ENCODE results near the gene GPR17. TPM values are rescaled to one million over a fixed set of nuclear protein-coding genes. Genes with fewer than 3 reads are reported as not detected.

The GPR17 gene
- total and polyA plus RNA-seq, 2 donors (not counting 1 experiment from before 2014, with no cell fraction given), result 0.06 TPM; not detected in 1

- no peaks in the 10 kb centered on the region for H3K27me3 Mint-ChIP-seq
- 78% methylated on average over 21 of the region's 24 CpGs for WGBS (ENCODE audit: insufficient coverage)
- no peak for ATAC-seq (ENCODE audit: low read depth)
- no peak overlapping the region for H3K4me2 ChIP-seq (replicated peaks; ENCODE audit: low read depth, low read length, poor library complexity, severe bottlenecking)
- intact Hi-C loops (cut with micrococcal nuclease), result no loop called here
- no peaks in the 10 kb centered on the region for H4K20me1 ChIP-seq (ENCODE audit: control insufficient read depth, insufficient read depth, low read length, poor library complexity, severe bottlenecking)
- no peak overlapping the region for H3K27ac ChIP-seq (ENCODE audit: low read length in 2 of 2)
- H3K4me1 ChIP-seq (ENCODE audit: control insufficient read depth in 2 of 2, insufficient read depth in 2 of 2, low read length in 2 of 2), result peaks cover 5 to 25% of the 10 kb centered on the region in 2 donors
- no peak overlapping the region for H3K27ac Mint-ChIP-seq
- TF ChIP-seq CTCF (IDR thresholded peaks at IDR 0.05), result no peak
- no peak for TF ChIP-seq EZH2 (IDR thresholded peaks at IDR 0.05; ENCODE audit: borderline replicate concordance, insufficient read depth, low read depth, low read length, poor library complexity, severe bottlenecking)
- no peak overlapping the region for H3K4me3 ChIP-seq (ENCODE audit: control extremely low read depth in 1 of 5, extremely low read depth in 1 of 5, insufficient read depth in 1 of 5, low read depth in 2 of 5, low read length in 4 of 5)
- CTCF ChIA-PET, result interaction anchor here (2.3 to 5.8 kb wide), 3 partner anchors 17 to 41 kb away, joined by 7 to 31 read pairs (median 22); no protein-coding TSS in a partner anchor
- POLR2A ChIA-PET, result no interaction called here
- peaks cover 0 to 24% (median 9%) of the 10 kb centered on the region in 3 donors for H3K9me3 ChIP-seq (ENCODE audit: control extremely low read depth in 1 of 3, control insufficient read depth in 2 of 3, insufficient read depth in 1 of 3, low read length in 2 of 3)
- no peaks in the 10 kb centered on the region for H3K79me2 ChIP-seq (ENCODE audit: control insufficient read depth, insufficient read depth, low read length)
- no peak for DNase-seq
- no peaks in the 10 kb centered on the region for H3K27me3 ChIP-seq (replicated peaks in 1 of 4; ENCODE audit: control extremely low read depth in 1 of 4, control insufficient read depth in 3 of 4, insufficient read depth in 4 of 4, low read length in 3 of 4)
- H3K36me3 ChIP-seq (replicated peaks in 1 of 2; ENCODE audit: control extremely low read depth in 1 of 2, control insufficient read depth in 1 of 2, extremely low read depth in 1 of 2, insufficient read depth in 2 of 2, low read length in 1 of 2), result no peaks in the 10 kb centered on the region
- no peak overlapping the region for H3K4me3 Mint-ChIP-seq
- H3K9ac ChIP-seq (ENCODE audit: low read length), result no peak overlapping the region
- H2AFZ ChIP-seq (ENCODE audit: insufficient read depth, low read depth, low read length, poor library complexity, severe bottlenecking), result no peak overlapping the region
- H3K9me3 Mint-ChIP-seq (ENCODE audit: insufficient read depth), result peaks cover 9% of the 10 kb centered on the region
- peaks cover 35% of the 10 kb centered on the region for H3K4me1 Mint-ChIP-seq
Measured at GRCh38 chr2:127609031-127609751, 36.8 kb upstream of the GPR17 start.

DNA sequence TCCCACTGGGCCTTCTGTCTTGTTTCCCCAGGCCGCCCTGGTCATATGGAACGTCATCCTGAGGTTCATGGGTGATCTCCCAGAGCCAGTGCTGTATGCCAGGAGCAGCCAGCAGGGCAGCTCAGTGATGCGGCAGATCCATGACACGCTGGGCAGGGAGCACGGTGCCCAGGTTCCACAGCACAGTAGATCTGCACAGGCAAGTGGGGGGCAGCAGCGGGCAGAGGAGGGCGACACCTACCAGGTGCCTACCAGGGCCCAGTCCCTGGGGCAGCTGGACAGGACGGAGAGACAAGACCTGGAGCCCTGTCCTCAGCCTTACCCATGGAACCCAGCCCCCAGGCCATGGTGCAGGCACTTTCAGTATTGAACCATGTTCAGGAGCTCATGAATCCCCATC is 36.1 kb upstream of the GPR17 start:
- Histone ChIP-seq H3K9me3 (ENCODE audit: control extremely low read depth in 1 of 3, control insufficient read depth in 2 of 3, insufficient read depth in 1 of 3, low read length in 2 of 3) (peaks cover 0 to 28% (median 9%) of the 10 kb centered on the region in 3 donors), H3K36me3 (replicated peaks in 1 of 2; ENCODE audit: control extremely low read depth in 1 of 2, control insufficient read depth in 1 of 2, extremely low read depth in 1 of 2, insufficient read depth in 2 of 2, low read length in 1 of 2) (no peaks in the 10 kb centered on the region), H3K79me2 (ENCODE audit: control insufficient read depth, insufficient read depth, low read length) (no peaks in the 10 kb centered on the region), H3K4me1 (ENCODE audit: control insufficient read depth in 2 of 2, insufficient read depth in 2 of 2, low read length in 2 of 2) (peaks cover 5 to 25% of the 10 kb centered on the region in 2 donors), H3K27me3 (replicated peaks in 1 of 4; ENCODE audit: control extremely low read depth in 1 of 4, control insufficient read depth in 3 of 4, insufficient read depth in 4 of 4, low read length in 3 of 4) (peaks cover 0 to under 1% (median 0%) of the 10 kb centered on the region in 4 experiments), H3K4me3 (ENCODE audit: control extremely low read depth in 1 of 5, extremely low read depth in 1 of 5, insufficient read depth in 1 of 5, low read depth in 2 of 5, low read length in 4 of 5) (no peak overlapping the region), H4K20me1 (ENCODE audit: control insufficient read depth, insufficient read depth, low read length, poor library complexity, severe bottlenecking) (no peaks in the 10 kb centered on the region), H3K27ac (ENCODE audit: low read length in 2 of 2) (no peak overlapping the region), H3K4me2 (replicated peaks; ENCODE audit: low read depth, low read length, poor library complexity, severe bottlenecking) (no peak overlapping the region), H2AFZ (ENCODE audit: insufficient read depth, low read depth, low read length, poor library complexity, severe bottlenecking) (no peak overlapping the region), H3K9ac (ENCODE audit: low read length) (no peak overlapping the region)
- H3K27ac Mint-ChIP-seq, result no peak overlapping the region
- ChIA-PET CTCF (interaction anchor here (2.3 to 3.6 kb wide), 2 partner anchors 18 to 40 kb away, joined by 7 to 22 read pairs; no protein-coding TSS in a partner anchor), POLR2A (interaction anchor here (0.9 kb wide), 1 partner anchor 23 kb away, joined by 3 read pairs; no protein-coding TSS in a partner anchor)
- peaks cover 36% of the 10 kb centered on the region for H3K4me1 Mint-ChIP-seq
- no peak for ATAC-seq (ENCODE audit: low read depth)
- intact Hi-C loops (cut with micrococcal nuclease), result no loop called here
- H3K27me3 Mint-ChIP-seq, result no peaks in the 10 kb centered on the region
- 97% methylated on average over 8 of the region's 8 CpGs for WGBS (ENCODE audit: insufficient coverage)
- H3K9me3 Mint-ChIP-seq (ENCODE audit: insufficient read depth), result peaks cover 9% of the 10 kb centered on the region
- TF ChIP-seq CTCF (IDR thresholded peaks at IDR 0.05) (no peak), EZH2 (IDR thresholded peaks at IDR 0.05; ENCODE audit: borderline replicate concordance, insufficient read depth, low read depth, low read length, poor library complexity, severe bottlenecking) (no peak)
- DNase-seq, result no peak
- H3K4me3 Mint-ChIP-seq, result no peak overlapping the region

All from B cell (primary cell).